ENCODE measurements around the gene SELENON.

DNA sequence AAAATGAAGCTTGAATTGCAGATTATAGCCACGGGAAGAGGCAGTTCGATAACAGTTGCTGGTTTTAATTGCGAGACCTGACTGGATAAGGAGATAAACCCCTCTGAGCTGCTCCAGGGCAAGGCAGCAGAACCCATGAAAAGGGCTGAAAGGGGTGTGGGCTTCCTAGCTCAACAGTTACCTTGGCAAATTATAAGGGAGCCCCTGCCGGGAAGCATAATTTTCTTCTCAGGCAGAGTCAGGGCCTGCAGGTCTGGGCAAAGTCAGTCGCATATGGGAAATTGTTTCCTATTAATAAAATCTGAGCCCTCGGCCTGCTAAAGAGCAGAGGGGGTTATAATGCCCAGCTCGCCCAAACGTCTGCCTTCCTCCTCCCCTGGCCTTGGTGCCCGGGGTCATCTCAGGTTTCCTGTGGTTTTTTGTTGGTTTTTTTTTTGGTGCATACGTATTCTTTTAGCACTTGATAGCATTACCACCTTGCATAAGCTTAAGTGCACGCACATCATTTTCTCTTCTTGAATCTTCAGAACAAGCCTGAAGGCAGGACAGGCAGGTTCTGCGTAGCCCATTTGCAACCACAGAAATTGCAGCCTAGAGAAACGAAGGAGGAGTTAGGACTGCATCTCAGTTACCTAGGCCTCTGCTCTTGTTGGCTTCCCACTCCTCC is 33.9 kb upstream of the SELENON start:
- no peak for TF ChIP-seq CTCF (IDR thresholded peaks at IDR 0.05)
- no peak for TF ChIP-seq POLR2AphosphoS5 (IDR thresholded peaks at IDR 0.05)

All from breast epithelium (tissue), 3 donors.